Urinary bladder (tissue), 4 donors: ENCODE data around the gene STAG1. TPM values are rescaled to one million over a fixed set of nuclear protein-coding genes. Genes with fewer than 3 reads are reported as not detected.

ENCODE experiments used
- DNase-seq: peaks from one replicate; pipeline ENCODE4 v3.0.0-alpha.2; 2015; ENCODE audit errors: extremely low spot score
- H3K27ac ChIP-seq: one replicate; pipeline ENCODE4 v1.5.1; 2013; ENCODE audit warnings: low read depth, mild to moderate bottlenecking, moderate library complexity
- H3K36me3 ChIP-seq: one replicate; pipeline ENCODE4 v1.6.1; 2013; ENCODE audit warnings: mild to moderate bottlenecking, moderate library complexity; ENCODE audit not compliant: insufficient read depth
- H3K4me1 ChIP-seq: one replicate; pipeline ENCODE4 v1.6.1; 2013; ENCODE audit warnings: mild to moderate bottlenecking, moderate library complexity; ENCODE audit not compliant: insufficient read depth
- H3K4me3 ChIP-seq: one replicate; pipeline ENCODE4 v1.5.1; 2013; ENCODE audit warnings: low read depth, low read length
- WGBS: extraction: QIAGEN DNeasy Blood & Tissue Kit; methylation state at CpG from one replicate; pipeline ENCODE4 v1.1.7; 2013; 5-methylcytosine and 5-hydroxymethylcytosine counted together
- polyA plus RNA-seq: library from polyadenylated mRNA; stranded (reverse); fragments of 200-250 nt; gene quantifications from one replicate; pipeline ENCODE4 v1.2.3, GENCODE V29; 2013
- total RNA-seq: library from RNA; depleted of rRNA; stranded (reverse); fragments of >200 nt; gene quantifications from one replicate; pipeline ENCODE4 v1.2.3, GENCODE V29; 2014
- donor health status: healthy with polysubstance abuse.
- donor health status: healthy.

The STAG1 gene
- total and polyA plus RNA-seq, 2 donors: 19.3 to 130 TPM

DNA sequence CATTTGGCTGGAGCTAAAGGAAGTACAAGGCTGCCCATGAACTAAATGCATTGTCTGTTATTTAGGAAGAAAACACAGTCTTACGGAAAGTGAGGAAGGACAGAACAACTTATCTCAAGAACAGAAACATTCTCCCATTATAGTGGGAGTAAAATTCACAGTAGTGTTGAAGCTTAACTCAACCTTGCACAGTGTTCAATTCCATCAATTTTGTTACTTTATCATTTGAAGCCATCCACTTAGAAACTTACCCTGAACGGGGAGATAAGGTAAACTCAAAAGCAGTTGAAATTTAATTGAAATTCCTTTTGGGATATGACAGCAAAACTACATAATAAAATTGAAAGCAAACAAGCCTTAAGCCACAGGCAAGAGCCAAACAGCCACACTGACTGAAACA lies 315.1 kb downstream of the STAG1 start:
- WGBS: 82% methylated on average over 2 of the region's 2 CpGs
- DNase-seq: no peak
- no peaks in the 10 kb centered on the region for H3K4me1 ChIP-seq

DNA sequence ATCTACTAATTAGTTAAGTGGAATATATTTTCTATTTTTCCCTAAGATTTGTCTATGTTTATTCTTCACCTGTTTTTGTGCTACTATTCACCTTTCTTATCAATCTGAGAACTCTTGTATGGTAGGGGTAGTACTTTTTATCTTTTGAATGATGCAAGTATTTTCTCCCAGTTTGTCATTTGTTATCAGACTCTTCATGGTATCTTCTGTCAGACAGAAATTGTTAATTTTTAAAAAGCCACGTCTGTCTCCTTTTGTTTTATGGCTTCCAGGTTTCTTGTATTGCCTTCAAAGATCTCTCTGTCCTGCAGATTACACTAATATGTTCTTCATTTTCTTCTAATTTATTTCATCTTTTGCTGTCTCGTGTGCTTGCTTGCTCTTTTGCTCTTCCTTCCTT lies 317.7 kb downstream of the STAG1 start:
- Histone ChIP-seq H3K4me3 (no peak overlapping the region), H3K27ac (no peak overlapping the region), H3K4me1 (no peaks in the 10 kb centered on the region), H3K36me3 (peaks cover 2% of the 10 kb centered on the region)
- DNase-seq: no peak
- 69% methylated on average over 2 of the region's 2 CpGs for WGBS

More for the DNA sequence above, 315.1 kb downstream of the STAG1 start:
- no peak overlapping the region for H3K27ac ChIP-seq
- no peak overlapping the region for H3K4me3 ChIP-seq
- H3K36me3 ChIP-seq: peaks cover 2% of the 10 kb centered on the region

DNA sequence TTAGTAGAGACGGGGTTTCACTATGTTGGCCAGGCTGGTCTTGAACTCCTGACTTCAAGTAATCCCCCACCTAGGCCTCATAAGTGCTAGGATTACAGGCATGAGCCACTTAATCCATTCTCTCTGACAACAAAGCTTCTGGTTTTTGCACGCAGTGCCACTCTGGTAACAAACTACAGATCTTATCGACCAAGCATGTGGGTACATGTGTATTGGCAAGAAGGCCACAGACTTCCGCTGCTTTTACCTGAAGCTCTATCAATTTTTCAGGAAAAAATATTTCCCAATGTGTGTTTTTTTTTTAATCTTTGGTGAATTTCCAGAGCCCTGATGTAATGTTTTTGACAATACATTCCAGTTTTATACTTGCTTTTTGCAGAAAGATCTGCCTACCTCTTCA lies 319.5 kb downstream of the STAG1 start:
- 89% methylated on average over 4 of the region's 4 CpGs for WGBS
- no peak for DNase-seq
- H3K4me3 ChIP-seq: no peak overlapping the region
- no peak overlapping the region for H3K27ac ChIP-seq
- H3K36me3 ChIP-seq: peaks cover 2% of the 10 kb centered on the region
- no peaks in the 10 kb centered on the region for H3K4me1 ChIP-seq

DNA sequence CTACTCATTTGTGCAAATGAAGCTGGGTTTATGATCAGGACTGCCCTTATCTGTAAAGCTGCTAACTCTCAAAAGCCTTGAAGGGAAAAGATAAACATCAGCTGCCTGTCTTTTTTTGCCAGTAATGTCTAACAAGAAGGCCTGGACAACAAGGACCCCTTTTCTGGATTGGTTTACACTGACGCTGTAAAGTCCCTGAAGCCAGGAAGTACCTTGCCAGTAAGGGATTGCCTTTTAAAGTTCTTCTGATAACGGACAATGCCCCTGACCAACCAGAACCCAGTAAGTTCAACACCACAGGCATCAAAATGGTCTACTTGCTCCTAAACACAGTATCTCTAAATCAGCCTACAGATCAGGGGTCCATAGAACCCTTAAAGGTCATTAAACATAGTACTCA lies 324.0 kb downstream of the STAG1 start:
- H3K4me3 ChIP-seq: no peak overlapping the region
- H3K27ac ChIP-seq: no peak overlapping the region
- WGBS: 77% methylated on average over 2 of the region's 2 CpGs

DNA sequence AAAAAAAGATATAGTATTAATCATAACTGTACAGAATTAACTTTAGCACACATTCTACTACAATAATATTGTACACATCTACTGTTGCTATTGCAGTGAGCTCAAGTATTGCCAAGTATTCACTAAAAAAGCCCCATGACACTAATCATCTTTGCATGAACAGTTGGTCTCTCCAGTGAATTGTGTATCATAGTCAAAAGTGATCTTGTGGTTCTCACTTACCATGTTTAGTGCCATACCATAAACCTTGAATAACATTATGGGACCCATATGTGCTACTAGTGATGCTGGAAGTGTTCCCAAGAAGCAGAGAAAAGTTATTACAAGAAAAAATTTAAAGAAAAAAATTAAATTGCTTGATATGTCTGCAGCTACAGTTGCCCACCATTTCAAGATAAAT lies 324.9 kb downstream of the STAG1 start:
- H3K4me1 ChIP-seq: no peaks in the 10 kb centered on the region

More for the DNA sequence above, 324.0 kb downstream of the STAG1 start:
- H3K4me1 ChIP-seq: no peaks in the 10 kb centered on the region
- DNase-seq: no peak
- peaks cover 5% of the 10 kb centered on the region for H3K36me3 ChIP-seq

DNA sequence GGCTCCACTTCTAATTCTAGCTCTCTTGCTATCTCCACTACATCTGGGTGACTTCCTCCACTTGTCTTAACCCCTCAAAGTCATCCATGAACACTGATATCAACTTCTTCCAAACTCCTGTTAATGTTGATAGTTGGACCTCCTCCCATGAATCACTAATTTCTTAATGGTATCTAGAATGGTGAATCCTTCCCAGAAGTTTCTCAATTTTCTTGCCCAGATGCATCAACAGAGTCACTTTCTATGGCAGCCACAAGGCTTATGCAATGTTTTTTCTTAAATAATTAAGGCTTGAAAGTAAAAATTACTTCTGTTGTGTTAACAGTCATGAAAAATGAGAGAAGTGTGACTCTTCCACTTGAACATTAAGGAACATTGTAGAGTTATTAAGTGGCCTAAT lies 337.7 kb downstream of the STAG1 start:
- Histone ChIP-seq H3K27ac (no peak overlapping the region), H3K4me1 (no peaks in the 10 kb centered on the region), H3K4me3 (no peak overlapping the region), H3K36me3 (peaks cover 3% of the 10 kb centered on the region)
- no peak for DNase-seq

More for the DNA sequence above, 324.9 kb downstream of the STAG1 start:
- H3K4me3 ChIP-seq: no peak overlapping the region
- no peak overlapping the region for H3K27ac ChIP-seq
- peaks cover 4% of the 10 kb centered on the region for H3K36me3 ChIP-seq
- DNase-seq: no peak

DNA sequence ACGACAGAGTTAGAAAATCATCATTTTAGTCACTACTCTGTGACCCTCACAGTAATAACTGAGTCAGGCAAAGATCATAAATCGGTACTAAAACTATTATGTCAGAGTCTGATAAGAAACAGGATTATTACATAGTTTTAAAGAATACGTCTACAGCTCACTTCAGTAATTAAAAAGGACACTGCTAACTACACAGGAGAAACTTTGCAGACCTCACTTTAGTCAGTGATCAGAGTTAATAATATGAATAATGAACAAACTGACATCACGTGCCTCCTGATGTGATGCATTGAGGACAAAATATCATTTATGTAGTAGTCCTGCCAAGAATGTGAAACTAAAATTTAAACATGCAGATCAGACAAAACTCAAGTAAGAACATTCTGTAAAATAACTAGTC lies 339.9 kb downstream of the STAG1 start:
- Histone ChIP-seq H3K4me1 (no peaks in the 10 kb centered on the region), H3K27ac (no peak overlapping the region), H3K4me3 (no peak overlapping the region), H3K36me3 (peaks cover 3% of the 10 kb centered on the region)
- DNase-seq: no peak
- WGBS: 58% methylated on average over 4 of the region's 4 CpGs

DNA sequence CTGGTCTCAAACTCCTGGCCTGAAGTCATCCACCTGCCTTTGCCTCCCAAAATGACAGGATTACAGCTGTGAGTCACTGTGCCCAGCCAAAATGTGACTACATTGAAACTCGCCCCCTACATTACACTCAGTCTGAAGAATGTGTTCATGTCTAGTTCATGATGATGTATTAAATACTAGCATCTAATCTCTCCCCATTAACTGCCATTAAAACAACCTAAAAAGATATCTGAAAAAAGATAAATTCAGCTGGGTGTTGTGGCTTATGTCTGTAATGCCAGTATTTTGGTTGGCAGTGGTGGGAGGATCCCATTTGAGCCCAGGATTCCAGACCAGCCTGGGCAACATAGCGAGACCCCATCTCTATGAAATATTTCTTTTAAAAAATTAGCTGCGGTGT lies 342.6 kb downstream of the STAG1 start:
- peaks cover 3% of the 10 kb centered on the region for H3K36me3 ChIP-seq
- no peak overlapping the region for H3K4me3 ChIP-seq
- 96% methylated on average over 3 of the region's 3 CpGs for WGBS
- no peaks in the 10 kb centered on the region for H3K4me1 ChIP-seq
- H3K27ac ChIP-seq: no peak overlapping the region
- no peak for DNase-seq

DNA sequence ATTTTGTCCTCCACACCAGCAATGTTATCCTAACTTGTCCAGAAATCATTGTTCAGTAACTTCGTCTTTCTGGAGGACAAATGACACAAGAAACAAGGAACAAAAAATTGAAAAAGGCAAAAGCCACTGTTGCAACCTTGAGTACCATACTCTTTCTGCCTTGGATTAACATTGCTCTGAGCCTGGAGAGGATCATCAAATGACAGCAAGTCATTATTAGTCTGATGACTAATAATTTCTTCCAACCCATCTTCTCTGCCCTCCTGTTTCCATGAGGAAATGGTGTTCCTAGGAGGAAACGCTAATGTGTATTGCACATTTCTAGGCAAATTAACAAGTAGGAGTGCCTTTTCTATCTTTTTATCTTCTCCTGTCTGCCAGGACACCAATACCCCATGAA lies 348.1 kb downstream of the STAG1 start:
- 79% methylated on average over 2 of the region's 2 CpGs for WGBS
- no peaks in the 10 kb centered on the region for H3K4me1 ChIP-seq
- DNase-seq: no peak
- H3K4me3 ChIP-seq: no peak overlapping the region
- no peak overlapping the region for H3K27ac ChIP-seq
- no peaks in the 10 kb centered on the region for H3K36me3 ChIP-seq

DNA sequence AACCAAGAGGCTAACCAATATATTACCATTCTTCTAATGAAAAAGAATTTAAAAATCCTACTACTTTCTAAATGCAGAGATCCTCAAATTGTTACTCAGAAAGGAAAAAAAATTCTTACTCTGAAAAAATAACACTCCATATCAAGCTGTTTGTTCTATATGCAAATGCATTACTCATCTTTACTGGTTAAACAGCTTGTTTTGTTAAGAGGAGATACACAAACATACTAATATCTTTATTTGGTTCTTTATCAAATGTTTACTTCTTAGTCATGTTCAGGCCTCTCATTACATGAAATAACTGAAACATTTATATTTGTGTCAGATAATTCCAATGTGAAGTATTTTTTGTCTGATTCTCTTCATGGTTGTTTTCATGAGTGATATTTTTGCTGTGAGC lies 355.3 kb downstream of the STAG1 start:
- H3K4me1 ChIP-seq: no peaks in the 10 kb centered on the region
- no peak for DNase-seq
- H3K27ac ChIP-seq: peak overlapping the region; percentile 38
- no peaks in the 10 kb centered on the region for H3K36me3 ChIP-seq
- H3K4me3 ChIP-seq: no peak overlapping the region

DNA sequence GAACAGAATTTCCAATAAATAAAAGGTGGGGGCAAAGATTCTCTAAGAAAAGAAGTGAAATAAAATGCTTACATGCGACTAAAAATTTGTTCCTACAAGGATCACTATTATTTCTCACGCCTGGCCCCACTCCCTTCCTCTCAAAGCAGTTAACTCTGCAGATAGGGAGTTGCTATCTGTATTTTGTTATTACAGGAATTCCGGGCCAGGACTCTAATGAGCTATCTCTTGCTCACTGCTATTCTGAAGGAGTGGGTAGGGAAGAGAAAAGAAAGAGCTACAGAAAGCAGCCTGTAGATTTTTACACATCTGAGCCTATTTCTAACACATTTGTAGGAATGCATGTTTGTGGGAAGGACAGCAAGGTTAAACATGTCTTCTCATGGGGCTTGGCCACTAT lies 361.6 kb downstream of the STAG1 start:
- no peak for DNase-seq
- no peaks in the 10 kb centered on the region for H3K36me3 ChIP-seq
- H3K27ac ChIP-seq: no peak overlapping the region
- no peaks in the 10 kb centered on the region for H3K4me1 ChIP-seq
- WGBS: 92% methylated on average over 3 of the region's 3 CpGs
- H3K4me3 ChIP-seq: no peak overlapping the region

DNA sequence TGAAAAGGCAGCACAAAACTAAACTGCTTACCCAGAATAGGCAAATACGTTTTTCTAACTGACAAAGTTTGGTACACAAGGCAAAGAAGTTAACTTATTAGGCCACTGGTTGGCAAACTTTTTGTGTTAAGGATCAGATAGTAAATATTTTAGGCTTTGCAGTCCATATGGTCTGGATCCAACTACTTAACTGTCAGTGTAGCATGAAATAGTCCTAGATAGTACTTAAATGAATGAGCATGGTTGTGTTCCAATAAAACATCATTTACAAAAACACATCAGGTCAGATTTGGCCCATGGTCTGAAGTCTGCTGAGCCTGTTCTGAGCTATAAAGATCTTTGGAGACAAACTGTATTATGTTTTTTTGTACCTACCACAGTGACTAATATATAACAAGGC lies 365.1 kb downstream of the STAG1 start:
- Histone ChIP-seq H3K27ac (no peak overlapping the region), H3K36me3 (no peaks in the 10 kb centered on the region), H3K4me3 (no peak overlapping the region), H3K4me1 (no peaks in the 10 kb centered on the region)
- no peak for DNase-seq
- 28% methylated on average over 1 of the region's 1 CpG for WGBS

DNA sequence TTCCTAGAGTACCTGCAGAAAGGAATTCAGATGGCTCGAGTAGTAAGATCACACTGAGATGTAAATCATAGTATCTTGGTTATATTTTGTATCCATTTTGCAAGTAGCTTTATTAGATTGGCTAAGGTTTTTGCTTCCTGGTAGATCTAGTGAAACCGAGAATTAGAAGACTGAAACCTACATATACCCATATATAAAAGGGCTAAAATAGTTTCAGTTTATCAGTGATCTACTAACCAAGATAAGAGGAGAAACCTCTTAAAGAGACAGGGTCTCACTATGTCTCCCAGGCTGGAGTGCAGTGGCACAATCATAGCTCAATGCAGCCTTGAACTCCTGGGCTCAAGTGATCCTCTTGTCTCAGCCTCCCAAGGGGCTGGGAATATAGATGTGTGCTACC lies 366.7 kb downstream of the STAG1 start:
- WGBS: 83% methylated on average over 2 of the region's 2 CpGs
- no peak for DNase-seq
- H3K4me3 ChIP-seq: no peak overlapping the region
- no peaks in the 10 kb centered on the region for H3K36me3 ChIP-seq
- no peaks in the 10 kb centered on the region for H3K4me1 ChIP-seq
- no peak overlapping the region for H3K27ac ChIP-seq

DNA sequence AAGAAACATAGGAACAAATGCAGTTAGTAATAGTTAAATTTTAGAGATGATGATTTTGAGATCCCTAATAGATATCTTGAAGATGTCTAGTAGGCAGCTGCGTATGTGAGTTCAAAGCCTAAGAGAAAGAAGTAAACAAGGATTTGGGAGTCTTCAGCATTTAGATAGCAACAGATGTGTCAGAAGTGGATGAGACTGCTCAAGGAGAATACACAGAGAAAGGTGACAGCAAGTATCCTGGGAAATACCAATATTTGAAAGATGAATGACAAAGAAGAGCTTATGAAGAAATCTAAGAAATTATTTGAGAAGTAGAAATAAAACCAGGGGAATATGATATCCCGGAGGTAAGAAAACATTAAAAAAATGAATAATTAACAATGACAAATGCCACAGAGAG lies 371.1 kb downstream of the STAG1 start:
- no peak overlapping the region for H3K4me3 ChIP-seq
- no peaks in the 10 kb centered on the region for H3K4me1 ChIP-seq
- 75% methylated on average over 2 of the region's 2 CpGs for WGBS
- H3K27ac ChIP-seq: no peak overlapping the region
- no peak for DNase-seq
- H3K36me3 ChIP-seq: no peaks in the 10 kb centered on the region

DNA sequence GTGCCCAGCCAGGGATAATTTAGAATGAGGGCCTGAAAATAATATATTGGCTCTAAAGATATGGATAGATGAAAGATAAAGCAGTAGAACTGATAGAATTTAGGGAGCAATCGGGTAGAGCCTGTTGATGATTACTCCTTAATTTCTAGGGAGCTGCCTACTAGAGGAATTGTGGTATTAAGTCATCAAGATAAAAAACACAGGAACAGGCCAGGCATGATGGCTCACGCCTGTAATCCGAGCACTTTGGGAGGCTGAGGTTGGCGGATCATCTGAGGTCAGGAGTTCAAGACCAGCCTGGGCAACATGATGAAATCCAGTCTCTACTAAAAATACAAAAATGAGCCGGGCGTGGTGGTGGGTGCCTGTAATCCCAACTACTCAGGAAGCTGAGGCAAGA lies 371.6 kb downstream of the STAG1 start:
- Histone ChIP-seq H3K4me3 (no peak overlapping the region), H3K27ac (no peak overlapping the region), H3K36me3 (peaks cover 1% of the 10 kb centered on the region), H3K4me1 (no peaks in the 10 kb centered on the region)
- DNase-seq: no peak
- WGBS: 77% methylated on average over 6 of the region's 6 CpGs
